Ovary (tissue), 3 donors: ENCODE results near the gene SEMA4D.

ENCODE experiments used
- EP300 ChIP-seq: sonication (generic); formaldehyde crosslinking; IDR thresholded peaks from one replicate; pipeline ENCODE4 v1.6.1; 2017; ENCODE audit warnings: antibody characterized with exemption
- TF ChIP-seq, protein P1 (sequence below), 3 donors: fragments of 450-650 bp in 2 of 3; fragments of 200-600 bp in 1 of 3; IDR thresholded peaks; one replicate each; pipeline versions ENCODE4 v1.5.1 to v1.8.0; 2016 to 2022; ENCODE audit warnings: antibody characterized with exemption in 3 of 3, mild to moderate bottlenecking in 1 of 3
- donor health status: DM: no; HTN: no; CAD: no.

DNA sequence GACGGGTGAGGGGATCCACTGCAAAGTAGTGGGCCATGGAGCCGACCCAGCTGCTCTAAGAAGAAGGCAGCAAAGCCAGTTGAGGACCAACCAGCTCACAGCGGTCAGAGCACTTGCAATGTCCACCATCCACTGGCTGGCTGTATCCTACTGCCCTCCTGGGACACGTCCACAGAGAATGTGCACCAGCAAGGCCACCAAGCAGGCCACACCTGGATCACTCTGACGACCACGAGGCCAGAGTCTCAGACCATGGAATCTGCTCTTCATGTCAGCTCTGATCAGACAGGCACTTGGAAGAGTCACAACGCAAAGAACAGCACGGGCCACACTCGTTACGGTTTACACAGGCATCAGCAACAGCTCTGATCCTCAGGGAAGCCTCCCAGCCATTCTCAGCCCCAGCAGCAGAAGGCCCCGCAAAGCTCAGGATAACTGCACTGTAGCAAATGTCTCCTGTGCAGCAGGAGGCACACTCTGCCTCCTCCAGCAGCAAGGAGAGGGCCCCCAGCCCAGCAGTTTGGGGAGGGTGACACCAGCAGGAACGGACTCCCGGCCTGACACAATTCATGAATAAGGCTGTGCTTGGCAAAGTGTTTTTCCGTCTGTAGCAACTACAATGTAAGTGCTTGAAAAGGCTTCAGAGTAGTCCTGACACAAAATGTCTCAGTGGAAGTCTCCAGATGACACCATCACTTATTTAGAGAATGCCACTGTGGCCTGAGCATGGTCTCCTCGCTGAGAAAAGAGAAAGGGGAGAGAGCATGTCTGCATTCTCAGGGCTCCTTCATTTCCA, 15.7 kb downstream of the SEMA4D start:
- TF ChIP-seq, protein P1, sequence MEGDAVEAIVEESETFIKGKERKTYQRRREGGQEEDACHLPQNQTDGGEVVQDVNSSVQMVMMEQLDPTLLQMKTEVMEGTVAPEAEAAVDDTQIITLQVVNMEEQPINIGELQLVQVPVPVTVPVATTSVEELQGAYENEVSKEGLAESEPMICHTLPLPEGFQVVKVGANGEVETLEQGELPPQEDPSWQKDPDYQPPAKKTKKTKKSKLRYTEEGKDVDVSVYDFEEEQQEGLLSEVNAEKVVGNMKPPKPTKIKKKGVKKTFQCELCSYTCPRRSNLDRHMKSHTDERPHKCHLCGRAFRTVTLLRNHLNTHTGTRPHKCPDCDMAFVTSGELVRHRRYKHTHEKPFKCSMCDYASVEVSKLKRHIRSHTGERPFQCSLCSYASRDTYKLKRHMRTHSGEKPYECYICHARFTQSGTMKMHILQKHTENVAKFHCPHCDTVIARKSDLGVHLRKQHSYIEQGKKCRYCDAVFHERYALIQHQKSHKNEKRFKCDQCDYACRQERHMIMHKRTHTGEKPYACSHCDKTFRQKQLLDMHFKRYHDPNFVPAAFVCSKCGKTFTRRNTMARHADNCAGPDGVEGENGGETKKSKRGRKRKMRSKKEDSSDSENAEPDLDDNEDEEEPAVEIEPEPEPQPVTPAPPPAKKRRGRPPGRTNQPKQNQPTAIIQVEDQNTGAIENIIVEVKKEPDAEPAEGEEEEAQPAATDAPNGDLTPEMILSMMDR (IDR thresholded peaks at IDR 0.05): no peak
- no peak for TF ChIP-seq EP300
